DMS114 treated with DMSO at 0.1 percent for 48 hours (cell line): ENCODE data around the gene GLB1L3.
A peak's percentile ranks its signal among the peaks of the same experiment; 100 is the strongest.

ENCODE experiments used
- DNase-seq: peaks from one replicate; lab custom pipeline; 2025; ENCODE audit not compliant: unreplicated experiment; lab: John Stamatoyannopoulos, UW

Gene GLB1L3

DNA sequence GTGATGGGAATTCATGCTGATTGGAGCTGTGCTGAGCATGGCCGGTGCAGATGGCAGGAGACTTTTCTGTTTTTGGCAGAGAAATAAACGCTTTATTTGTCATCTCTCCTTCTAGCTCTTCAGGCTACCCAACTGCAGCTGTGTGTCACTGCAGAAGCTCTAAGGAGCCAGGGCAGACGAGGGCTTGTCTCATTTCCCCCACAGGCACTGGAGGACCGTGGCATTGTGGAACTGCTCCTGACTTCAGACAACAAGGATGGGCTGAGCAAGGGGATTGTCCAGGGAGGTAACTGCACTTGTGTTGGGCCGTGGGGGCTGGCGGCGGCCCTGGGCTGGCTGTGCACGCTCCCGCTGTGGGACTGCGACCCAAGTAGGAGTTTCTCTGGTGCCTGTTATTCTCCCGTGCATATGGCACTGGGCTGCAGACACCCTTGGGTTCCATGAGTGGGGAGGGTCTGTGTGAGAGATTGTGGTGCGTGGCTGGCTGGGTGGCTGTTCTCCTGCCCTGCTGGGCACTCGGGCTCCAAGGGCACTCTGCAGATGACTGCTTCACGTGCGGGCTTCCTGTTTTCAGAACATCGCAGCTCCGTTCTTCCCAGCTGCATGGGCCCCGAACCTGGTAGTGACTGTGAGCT lies 82.8 kb downstream of the GLB1L3 start:
- no peak for DNase-seq

DNA sequence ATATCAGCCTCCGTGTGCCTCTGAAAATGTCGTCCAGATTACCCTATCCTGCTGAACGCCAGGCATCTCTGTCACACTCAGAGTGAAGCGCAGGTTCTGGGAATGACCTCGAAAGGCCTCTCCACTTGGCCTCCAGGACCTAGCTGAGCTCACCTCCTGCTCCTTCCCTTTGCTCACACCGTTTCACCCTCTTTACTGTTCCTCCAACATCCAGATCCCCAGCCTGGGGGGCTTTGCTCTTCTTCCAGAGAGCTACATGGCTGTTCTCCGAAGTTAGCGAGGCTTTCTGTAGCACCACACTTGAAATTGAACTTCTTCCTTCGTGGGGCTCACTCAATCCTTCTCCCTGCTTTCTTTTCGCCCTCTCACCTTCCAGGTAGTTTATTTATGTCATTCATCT lies 83.5 kb downstream of the GLB1L3 start:
- no peak for DNase-seq

DNA sequence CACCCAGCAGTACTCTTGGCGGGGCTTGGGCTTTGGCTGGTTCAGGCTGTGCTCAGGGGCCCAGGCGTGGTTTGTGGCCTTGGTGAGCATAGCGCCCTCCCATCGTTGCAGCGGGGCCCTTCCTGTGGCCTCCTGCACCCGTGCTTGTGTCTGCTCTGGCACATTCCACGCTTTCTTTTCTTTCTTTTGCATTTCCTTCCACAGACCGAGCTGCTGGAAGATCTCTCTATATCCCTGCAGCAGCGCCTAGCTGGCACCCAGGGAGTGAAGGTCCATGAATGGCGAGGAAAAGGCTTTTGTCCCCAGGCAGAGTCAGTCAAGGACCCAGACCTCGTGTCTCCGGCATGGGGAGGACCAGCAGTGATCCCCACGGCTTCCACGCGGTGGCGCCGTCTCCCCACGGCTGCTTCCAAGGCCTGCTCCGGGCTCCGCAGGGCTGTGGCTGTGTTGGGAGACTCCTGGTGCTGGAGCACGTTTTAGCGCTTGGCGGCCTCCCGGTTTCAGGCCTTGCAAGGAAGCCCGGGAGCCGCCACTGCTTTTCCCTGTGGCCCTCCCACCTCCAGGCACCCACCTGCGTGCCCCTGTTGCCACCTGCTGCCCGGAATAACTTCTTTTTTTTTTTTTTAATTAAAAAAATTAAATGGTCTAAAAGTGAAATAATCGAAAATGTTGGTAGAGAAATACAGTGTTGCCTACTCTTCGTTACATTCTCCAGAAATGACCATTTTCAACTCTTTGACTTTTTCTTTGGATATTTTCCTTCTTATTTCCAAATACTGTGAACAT lies 84.1 kb downstream of the GLB1L3 start:
- peak; percentile 2 for DNase-seq

DNA sequence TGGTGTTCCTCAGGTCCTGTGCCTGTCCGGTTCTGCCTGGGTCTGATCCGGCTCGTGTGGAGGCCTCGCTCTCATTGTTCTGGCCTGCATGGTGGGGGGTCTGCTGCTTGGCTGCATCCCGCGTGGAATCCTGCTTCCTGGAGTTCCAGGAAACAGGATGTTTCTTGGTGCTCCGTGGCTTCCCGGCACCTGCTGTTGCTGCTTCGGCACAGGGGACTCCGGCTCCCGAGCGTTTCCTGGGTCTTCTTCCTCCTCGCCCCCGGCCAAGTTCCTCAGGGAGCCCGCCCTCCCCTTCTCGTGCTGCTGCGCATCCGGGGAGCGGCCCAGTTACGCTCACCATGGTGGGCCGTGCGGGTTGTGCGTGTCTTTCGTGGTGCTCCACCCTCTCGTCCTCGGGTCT lies 85.5 kb downstream of the GLB1L3 start:
- DNase-seq = no peak

DNA sequence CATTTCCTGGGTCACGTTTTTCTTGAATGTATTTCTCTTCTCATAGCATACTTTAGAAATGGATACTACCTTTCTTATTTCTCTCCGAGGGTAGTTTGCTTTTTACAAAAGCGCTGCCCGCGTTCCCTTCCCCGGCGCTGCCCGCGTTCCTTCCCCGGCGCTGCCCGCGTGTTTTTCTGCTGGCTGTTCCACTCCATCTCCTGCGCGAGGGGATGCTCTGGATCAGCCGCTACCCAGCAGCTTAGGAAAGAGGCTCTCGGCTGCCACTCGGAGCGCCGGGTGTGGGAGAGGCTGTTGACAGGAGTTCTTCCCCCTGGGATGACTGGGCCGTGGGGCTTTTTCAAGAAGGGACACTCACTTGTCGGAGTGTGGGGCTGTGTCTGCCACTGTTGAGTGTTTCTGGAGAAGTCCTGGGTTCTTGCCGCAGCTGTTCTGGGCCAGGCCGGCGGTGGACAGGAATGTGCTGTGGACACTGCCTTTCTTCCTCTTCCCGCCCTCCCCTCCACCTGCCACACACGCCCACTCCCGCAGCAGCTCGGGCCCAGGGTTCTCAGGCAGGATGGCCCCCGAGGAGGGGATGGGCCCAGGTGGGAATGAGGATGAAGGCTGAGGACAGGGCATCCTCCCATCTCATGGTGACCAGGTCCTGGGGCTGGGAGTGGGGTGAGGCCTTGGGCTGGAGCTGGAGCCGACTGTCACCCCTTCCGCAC lies 86.2 kb downstream of the GLB1L3 start:
- no peak for DNase-seq

DNA sequence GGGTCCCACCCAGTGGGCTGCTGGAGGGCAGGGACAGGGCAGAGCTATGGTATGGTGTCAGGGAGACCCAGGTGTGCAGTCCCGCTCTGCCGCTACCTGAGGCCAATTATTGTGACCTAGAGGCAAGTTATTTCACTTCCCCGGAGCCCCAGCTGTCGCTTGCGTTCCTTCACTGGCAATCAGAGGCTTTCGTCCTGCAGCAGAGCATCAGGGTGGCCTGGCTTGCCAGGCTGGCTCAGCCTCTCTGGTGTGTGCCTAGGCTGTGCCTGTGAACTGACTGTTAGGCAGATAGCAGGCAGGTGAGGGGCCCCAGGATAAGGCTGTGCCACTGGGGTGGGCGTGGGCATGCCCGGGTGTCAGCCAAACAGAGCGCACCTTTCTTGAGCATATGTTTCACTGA lies 87.0 kb downstream of the GLB1L3 start:
- DNase-seq = no peak

DNA sequence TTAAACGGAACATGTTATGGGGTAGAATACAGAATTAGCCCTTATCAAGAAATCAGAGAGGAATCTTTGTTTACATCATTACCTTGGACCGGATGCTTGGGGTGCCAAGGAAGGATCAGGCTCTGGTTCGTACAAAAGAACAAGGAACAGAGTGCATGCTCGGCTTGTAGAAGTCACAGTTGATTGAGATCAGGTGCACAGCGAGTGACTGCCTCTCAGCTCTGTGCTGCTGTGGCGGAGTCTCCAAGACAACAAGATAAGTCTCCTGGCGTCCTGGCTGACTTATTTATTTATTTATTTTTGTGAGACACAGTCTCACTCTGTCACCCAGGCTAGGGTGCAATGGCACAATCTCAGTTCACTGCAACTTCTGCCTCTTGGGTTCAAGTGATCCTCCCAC lies 87.4 kb downstream of the GLB1L3 start:
- DNase-seq = no peak

DNA sequence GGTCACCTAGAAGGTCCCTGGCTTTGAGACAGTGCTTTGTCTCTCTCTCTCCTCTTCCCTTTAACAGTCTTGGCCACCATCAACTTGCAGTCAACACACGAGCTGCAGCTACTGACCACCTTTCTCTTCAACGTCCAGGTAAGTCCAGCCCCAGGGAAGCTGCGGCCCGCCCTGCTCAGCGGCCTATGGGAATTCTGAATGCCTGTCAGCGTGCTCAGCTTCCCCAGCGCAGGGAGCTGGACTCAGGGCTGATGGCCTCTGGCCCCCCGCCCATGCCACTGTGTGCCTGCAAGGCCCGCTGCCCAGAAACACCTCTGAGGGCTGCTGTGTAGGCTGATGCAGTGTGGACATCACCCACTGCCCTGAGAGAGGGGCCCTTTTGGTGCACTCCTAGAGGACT lies 88.1 kb downstream of the GLB1L3 start:
- DNase-seq = no peak

DNA sequence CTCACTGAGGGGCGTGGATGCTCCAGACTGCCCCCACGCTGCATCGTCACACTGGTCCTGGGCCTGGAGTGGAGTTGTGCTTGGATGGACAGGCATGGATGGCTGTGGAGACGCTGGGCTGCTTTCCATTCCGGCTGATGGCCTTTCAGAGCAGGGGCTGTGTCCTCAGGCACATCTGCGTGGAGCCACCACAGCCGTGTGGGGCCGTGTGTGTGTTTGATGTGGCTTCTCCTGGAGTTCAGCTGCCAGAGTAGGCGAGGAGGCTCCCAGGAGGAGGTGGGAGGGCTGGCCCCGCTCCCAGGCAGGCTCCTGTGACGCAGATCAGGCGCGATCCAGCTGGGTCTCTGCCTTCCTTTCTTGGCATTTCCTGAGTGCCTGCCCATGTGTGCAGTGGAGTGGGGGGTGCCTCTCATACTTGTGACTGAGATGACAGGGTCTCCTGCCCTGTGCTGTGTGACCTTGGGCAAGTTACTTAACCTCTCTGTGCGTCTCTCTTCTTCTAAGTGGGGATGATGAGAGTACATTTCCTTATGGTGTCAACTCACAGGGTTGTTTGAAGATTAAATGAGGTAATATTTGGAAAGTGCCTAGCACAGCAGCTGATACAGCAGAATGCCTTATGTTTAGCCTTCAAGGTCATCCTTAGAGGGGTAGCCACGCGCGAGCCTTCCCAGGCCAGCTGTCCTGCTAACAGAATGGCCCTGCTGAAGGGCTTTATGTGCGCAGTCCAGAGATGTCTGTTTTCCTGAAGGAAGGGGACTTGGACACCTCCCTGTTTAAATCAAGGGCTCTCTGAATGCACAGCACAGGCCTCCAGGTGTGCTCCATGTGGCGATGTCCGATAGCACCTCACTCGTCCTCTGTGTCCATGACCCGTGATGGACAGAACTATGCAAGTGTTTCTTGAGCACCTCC lies 89.1 kb downstream of the GLB1L3 start:
- DNase-seq = no peak

DNA sequence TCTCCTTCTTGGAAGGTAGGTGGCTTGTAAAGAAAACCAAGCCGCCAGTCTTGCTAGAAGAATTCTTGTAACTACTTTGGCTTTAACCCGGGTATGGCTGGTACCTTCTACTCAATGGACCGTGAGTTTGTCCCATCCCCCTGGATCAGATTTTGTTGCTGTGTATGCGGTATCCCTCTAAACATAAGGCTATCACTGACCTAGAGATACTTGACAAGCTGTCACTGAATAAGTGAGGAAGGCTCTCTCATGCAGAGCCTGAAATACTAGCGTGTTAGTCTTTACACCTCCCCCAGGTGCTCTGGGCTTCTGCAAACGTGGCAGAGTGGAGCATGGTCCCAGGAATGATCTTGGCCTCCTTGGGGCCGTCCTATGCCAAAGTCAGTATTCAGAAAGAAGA lies 90.1 kb downstream of the GLB1L3 start:
- no peak for DNase-seq

DNA sequence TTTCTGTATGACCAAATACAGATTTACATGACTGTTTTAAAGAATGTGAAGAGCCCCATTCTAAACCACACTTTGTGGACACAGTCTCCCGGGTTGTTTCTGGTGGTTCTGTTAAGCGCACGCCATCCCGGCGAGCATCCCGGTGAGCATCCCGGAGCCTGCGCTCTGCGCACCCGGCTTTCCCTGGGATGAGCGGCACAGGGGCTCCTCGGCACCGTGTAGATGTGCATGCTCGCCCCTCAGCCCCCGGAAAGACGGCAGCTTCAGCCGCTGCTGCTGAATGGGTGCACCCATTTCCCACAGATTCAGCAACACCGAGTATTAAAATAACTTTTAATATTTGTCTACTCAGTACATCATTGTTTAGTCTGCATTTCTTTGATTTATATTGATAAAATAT lies 91.6 kb downstream of the GLB1L3 start:
- no peak for DNase-seq
